ENCODE data around the gene PTPRN.
A peak's percentile ranks its signal among the peaks of the same experiment; 100 is the strongest.
"Not testable (repeated sequence)": the region's sequence is repeated elsewhere in the genome, so short reads cannot be mapped to it uniquely, and the experiment has no call there.

The PTPRN gene

DNA sequence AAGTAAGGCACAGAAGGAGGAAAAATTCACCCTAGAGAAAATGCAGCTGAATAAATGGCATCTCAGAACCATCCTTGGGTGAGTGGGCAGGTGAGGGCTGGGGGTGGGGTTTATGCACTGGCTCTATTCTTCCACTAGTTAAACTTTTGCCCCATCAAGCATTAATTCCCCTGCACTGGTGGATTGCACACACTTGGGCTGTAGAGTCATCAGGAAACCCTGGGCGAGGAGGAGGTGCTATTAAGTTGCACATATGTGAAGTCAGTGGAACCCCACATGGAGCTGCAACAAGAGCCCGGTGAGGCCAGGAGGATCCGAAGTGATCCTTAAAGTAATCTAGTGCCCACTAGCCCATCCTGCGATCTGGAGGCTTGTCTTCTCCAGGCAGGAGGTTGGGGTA is 36.8 kb downstream of the PTPRN start:
- no peak for FAIRE-seq

GRCh38 chr2:219271021-219271420 is 38.2 kb downstream of the PTPRN start:
- DNase-seq (ENCODE audit: insufficient read length, low spot score) (no peak), FAIRE-seq (no peak)

More for the DNA sequence above, 36.8 kb downstream of the PTPRN start:
- DNase-seq (ENCODE audit: insufficient read length, low spot score) = no peak

GRCh38 chr2:219270055-219270372 is 39.2 kb downstream of the PTPRN start:
- FAIRE-seq (no peak), DNase-seq (ENCODE audit: insufficient read length, low spot score) (no peak)

DNA sequence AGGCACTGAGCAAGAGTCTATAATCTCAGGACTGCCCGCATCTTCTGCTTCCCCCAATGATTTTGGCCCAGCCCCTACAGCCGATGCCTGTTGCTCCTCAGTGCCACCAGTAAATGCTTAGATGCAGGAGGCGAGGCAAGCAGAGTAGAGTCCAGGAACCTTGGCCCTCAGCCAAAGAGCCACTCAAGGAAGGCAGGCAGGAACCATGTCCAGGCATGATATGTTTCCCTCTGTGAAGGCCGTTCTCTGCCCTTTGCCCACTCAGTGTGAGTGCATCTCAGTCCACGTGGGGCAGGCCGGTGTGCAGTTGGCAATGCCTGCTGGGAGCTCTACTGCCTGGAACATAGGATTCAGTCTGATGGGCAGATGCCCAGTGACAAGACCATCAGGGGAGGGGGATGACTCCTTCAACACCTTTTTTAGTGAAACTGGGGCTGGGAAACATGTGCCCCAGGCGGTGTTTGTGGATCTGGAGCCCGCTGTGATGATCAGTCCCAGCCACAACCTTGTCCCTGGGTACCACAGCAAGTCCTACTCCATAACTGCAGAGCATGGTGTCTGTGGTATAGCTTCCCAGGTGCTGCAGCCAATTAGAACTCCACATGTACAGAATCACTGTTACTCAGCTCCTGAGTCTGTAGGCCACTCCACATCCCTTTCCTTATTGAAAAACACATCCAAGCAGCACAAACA is 39.7 kb downstream of the PTPRN start:
- FAIRE-seq (peak; percentile 23), DNase-seq (ENCODE audit: insufficient read length, low spot score) (no peak)

- FAIRE-seq (no peak), DNase-seq (ENCODE audit: insufficient read length, low spot score) (no peak)
Observed at GRCh38 chr2:219268294-219268693, 40.9 kb downstream of the PTPRN start.

- DNase-seq (ENCODE audit: insufficient read length, low spot score) (no peak), FAIRE-seq (no peak)
Observed at GRCh38 chr2:219266886-219267285, 42.3 kb downstream of the PTPRN start.

DNA sequence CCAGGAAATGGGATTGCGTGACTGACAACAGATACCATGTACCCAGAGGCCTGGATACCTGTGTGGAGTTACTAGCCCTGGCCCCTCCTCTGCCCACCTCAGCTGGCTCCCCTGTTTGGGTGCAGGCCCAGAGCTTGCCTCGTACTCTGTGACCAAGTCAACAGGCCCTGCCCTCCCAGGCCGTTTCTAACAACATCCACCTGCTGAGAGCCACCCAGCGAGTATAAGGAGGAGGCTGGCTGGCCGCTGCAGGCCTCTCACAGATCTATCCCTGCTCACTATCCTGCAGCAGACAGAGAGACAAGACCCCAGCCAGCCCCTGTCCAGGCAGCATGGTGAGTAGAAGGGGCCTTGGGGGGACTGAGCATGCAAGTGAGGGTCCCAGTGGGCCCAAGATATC is 43.0 kb downstream of the PTPRN start:
- FAIRE-seq = no peak
- no peak for DNase-seq (ENCODE audit: insufficient read length, low spot score)

DNA sequence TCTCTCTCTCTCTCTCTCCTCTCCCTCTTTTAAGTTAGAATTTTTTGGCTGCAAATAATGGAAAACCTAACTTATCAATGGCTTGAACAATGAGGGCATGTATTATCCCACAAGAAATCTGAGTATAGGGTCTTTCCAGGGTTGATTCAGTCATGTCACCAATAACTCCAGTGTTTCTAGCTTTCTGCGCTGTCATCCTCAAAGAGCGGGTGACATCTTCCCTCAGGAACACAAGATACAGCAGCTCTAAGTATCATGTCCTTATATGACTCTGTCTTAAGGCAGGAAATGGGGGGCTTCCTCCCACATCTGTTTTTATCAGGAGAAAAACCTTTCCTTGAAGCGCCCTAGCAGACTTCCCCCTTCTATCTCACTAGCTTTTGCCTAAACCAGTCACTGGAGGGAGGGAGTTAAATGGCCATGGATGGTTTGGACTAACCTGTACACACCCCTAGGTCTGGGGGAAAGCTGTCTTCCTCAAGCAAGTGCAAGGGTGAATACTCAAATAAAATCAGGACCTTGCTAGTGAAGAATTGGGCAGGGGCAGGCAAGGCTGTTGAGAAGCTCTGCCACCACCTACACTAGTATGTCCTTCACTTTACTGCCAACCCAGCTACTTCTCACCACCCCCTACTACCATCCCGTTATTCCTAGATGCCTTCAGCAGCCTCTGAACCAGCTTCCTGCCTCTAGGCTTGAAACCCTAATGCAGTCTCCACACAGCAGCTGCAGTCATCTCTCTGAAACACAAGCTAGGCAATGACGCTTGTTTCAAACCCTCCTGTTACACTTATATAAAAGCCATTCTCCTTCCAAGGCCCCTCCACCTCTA is 48.0 kb downstream of the PTPRN start:
- no peak for FAIRE-seq
- no peak for DNase-seq (ENCODE audit: insufficient read length, low spot score)

GRCh38 chr2:219258942-219259341 is 50.3 kb downstream of the PTPRN start:
- not testable (repeated sequence) for DNase-seq (ENCODE audit: insufficient read length, low spot score); FAIRE-seq

DNA sequence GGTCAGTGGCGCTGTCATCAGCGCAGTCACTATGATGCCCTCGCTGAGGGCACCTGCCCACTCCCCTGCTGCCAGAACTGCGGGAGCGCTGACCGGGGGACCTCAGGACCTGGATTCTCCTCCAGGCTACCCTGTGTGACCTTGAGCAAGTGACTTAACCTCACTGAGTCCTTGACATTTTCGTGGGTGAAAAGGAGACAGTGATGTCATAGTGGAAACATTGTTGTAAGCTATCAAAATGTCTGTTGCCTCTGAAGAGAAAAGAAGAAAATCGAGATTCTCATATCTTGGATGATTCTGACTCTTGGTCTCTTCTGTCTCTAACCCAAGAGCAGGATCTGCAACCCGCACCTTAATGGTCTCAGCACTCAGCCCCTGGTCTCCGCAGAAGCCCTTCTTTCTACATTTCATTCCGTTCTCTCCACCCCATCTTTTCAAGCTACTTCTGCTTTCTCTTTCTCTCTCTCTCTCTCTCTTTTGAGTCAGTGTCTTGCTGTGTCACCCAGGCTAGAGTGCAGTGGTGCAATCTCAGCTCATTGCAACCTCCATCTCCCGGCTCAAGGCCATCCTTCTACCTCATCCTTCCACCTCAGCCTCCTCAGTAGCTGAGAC is 54.5 kb downstream of the PTPRN start:
- DNase-seq (ENCODE audit: insufficient read length, low spot score) (no peak), FAIRE-seq (no peak)

DNA sequence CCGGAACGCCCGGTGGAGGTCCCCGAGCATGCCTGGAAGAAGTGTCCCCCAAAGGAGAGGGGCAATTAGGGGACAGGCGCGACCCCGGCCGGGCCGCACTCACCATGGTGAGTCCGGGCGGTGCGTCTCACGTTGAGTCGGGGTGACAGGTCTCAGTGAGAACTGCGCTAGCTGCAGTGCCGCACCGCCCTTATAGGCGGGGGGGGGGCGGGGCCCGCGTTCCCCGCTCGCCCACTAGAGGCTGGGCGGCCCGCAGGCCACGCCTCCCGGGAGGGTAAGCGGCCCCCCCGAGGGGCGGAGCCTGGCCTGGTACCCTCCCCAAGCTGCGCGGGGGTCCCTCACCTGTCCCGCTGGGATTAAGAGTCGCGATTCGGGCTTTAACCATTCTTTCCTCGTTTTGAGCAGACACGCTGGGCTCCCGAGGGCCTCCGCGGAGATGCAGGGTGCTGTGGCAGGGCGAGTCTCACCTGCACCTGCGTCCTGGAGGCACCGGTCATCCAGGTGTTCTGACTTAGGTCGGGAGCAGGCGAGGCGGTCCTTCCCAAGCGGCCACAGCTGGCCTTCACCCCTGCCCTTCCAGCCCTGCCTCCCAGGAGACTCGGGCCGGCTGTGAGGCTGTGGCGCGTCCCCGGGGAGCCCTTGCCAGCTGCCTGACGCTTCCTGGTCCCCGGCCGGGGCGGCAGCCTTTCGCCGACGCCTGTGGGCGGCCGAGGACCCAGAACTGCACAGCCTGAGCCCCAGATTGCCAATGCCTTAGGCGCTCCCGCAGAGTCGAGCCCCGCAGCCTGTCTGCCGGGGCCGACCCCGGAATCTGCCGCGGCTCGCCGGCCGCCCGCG is 55.2 kb downstream of the PTPRN start, which contains the start of gene TUBA4A:
Gene TUBA4A, minus strand, starts transcription at position 166 of the 837 bp plus-strand sequence. Its CDS starts 60 bp downstream, at position 106.
- DNase-seq (ENCODE audit: insufficient read length, low spot score) (peak; percentile 67), FAIRE-seq (no peak)

- DNase-seq (ENCODE audit: insufficient read length, low spot score) = no peak
Observed at GRCh38 chr2:219252900-219253752, 56.1 kb downstream of the PTPRN start, which contains the start of gene TUBA4B. Gene TUBA4B (plus strand): TSS chr2:219253243. CDS start chr2:219253408, 165 bp downstream.

GRCh38 chr2:219252570-219252899 is 56.7 kb downstream of the PTPRN start:
- DNase-seq (ENCODE audit: insufficient read length, low spot score) (no peak), FAIRE-seq (no peak)

More at GRCh38 chr2:219252900-219253752, 56.1 kb downstream of the PTPRN start, which contains the start of gene TUBA4B:
- no peak for FAIRE-seq

DNA sequence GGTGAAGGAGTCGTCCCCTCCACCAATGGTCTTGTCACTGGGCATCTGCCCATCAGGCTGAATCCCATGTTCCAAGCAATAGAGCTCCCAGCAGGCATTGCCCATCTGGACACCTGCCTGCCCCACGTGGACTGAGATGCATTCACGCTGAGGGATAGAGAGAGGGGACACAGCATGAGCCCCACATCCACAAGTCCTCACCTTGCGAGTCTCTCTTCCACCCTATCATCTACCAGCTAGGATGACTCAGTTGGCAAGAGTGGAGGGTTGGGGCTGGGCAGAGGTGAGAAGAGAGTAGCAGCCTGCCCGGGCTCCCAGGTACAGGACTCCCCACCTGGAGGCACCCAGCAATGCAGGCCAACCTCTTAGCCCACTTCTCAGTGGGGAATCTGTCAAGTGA is 57.1 kb downstream of the PTPRN start:
- DNase-seq (ENCODE audit: insufficient read length, low spot score) (no peak), FAIRE-seq (no peak)

GRCh38 chr2:219251656-219252055 is 57.5 kb downstream of the PTPRN start:
- no peak for FAIRE-seq
- no peak for DNase-seq (ENCODE audit: insufficient read length, low spot score)

- FAIRE-seq (no peak), DNase-seq (ENCODE audit: insufficient read length, low spot score) (no peak)
Observed at GRCh38 chr2:219250049-219250781, 59.0 kb downstream of the PTPRN start.

GRCh38 chr2:219249203-219249980 is 59.8 kb downstream of the PTPRN start:
- DNase-seq (ENCODE audit: insufficient read length, low spot score) (no peak), FAIRE-seq (no peak)

GRCh38 chr2:219248845-219249202 is 60.4 kb downstream of the PTPRN start:
- DNase-seq (ENCODE audit: insufficient read length, low spot score) (no peak), FAIRE-seq (no peak)

All from HTR-8/SVneo (cell line).